ENCODE results near the gene CNTN4.

Gene CNTN4

DNA sequence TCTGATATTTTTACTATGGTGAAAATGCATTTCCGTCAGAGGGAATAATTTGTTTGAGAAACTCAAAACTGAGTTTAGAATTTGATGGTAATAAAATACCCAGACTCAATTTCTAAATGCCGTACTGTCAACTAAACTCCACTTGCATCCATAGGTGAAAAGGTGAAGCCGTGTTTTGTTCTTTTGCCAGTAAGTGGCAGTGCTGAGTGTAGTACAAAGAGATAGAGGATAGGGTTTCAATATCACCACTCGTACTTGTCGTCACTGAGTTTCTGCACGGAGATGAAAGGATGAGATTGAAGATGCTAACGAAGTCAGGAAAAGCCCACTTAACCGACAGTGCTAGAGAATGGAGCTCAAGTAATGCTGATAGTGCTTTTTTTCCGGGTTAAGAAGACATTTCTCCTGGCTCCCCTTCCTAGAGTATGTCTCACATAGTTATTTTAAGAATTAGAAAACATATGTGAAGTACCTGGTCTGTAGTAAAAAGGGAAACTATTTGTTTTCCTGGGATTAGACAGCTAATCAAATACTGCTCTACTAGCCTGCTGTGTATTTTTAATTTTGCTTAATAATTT is 666.4 kb downstream of the CNTN4 start:
- peak; percentile 13 for DNase-seq (ENCODE audit: extremely low read depth, insufficient read length)
- TF ChIP-seq, protein P1, sequence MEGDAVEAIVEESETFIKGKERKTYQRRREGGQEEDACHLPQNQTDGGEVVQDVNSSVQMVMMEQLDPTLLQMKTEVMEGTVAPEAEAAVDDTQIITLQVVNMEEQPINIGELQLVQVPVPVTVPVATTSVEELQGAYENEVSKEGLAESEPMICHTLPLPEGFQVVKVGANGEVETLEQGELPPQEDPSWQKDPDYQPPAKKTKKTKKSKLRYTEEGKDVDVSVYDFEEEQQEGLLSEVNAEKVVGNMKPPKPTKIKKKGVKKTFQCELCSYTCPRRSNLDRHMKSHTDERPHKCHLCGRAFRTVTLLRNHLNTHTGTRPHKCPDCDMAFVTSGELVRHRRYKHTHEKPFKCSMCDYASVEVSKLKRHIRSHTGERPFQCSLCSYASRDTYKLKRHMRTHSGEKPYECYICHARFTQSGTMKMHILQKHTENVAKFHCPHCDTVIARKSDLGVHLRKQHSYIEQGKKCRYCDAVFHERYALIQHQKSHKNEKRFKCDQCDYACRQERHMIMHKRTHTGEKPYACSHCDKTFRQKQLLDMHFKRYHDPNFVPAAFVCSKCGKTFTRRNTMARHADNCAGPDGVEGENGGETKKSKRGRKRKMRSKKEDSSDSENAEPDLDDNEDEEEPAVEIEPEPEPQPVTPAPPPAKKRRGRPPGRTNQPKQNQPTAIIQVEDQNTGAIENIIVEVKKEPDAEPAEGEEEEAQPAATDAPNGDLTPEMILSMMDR (IDR thresholded peaks at IDR 0.05; ENCODE audit: insufficient read depth, low read length, poor library complexity, severe bottlenecking): peak; percentile 53
- no peak overlapping the region for H3K4me3 ChIP-seq (replicated peaks; ENCODE audit: low read depth, low read length)
- H3K36me3 ChIP-seq (ENCODE audit: control insufficient read depth, insufficient read depth, low read length): no peaks in the 10 kb centered on the region
- no peaks in the 10 kb centered on the region for H3K27me3 ChIP-seq (replicated peaks; ENCODE audit: control insufficient read depth, insufficient read depth, low read length)

- TF ChIP-seq, protein P1 (IDR thresholded peaks at IDR 0.05; ENCODE audit: insufficient read depth, low read length, poor library complexity, severe bottlenecking): no peak
- Histone ChIP-seq H3K27me3 (replicated peaks; ENCODE audit: control insufficient read depth, insufficient read depth, low read length) (no peaks in the 10 kb centered on the region), H3K4me3 (replicated peaks; ENCODE audit: low read depth, low read length) (no peak overlapping the region), H3K36me3 (ENCODE audit: control insufficient read depth, insufficient read depth, low read length) (no peaks in the 10 kb centered on the region)
- DNase-seq (ENCODE audit: extremely low read depth, insufficient read length): no peak
These were observed 671.8 kb downstream of the CNTN4 start for GRCh38 chr3:2770451-2770850.

DNA sequence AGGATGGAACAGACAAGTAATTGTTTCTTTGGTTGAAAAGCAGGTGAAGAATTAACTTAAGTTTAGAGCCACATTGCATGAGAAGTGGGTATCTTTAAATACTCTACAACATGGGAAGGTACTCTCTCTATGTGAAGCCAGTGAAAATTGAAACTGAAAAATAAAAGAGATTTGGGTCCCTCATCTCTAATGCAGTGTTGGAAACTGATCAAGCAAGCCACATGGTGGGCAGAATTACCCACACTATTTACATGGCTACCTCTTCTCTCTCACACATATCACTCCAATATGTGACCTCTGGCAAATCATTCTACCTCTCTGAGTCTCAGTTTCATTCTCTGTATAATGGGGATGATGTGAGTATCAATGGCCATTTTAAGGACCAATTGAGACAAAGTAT is 672.5 kb downstream of the CNTN4 start:
- TF ChIP-seq, protein P1 (IDR thresholded peaks at IDR 0.05; ENCODE audit: insufficient read depth, low read length, poor library complexity, severe bottlenecking): no peak
- no peak overlapping the region for H3K4me3 ChIP-seq (replicated peaks; ENCODE audit: low read depth, low read length)
- H3K36me3 ChIP-seq (ENCODE audit: control insufficient read depth, insufficient read depth, low read length): no peaks in the 10 kb centered on the region
- no peak for DNase-seq (ENCODE audit: extremely low read depth, insufficient read length)
- no peaks in the 10 kb centered on the region for H3K27me3 ChIP-seq (replicated peaks; ENCODE audit: control insufficient read depth, insufficient read depth, low read length)

DNA sequence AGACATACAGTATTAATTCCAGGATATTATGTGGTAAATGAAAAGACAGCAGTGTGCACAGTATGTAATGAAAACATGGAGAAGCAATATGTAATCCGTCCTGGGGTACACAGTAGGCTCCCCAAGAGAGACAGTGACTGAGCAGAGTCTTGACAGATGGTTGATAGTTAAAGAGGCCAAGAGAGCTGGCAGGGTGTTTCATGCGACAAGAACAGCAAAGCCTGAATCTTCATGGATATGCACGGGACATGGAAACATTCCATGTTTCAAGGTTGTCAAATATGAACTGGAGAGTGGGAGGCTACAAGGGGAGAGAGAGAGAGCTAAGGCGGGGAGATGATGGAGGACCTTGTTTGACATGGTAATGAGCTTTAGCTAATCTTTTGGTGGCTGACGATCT is 673.1 kb downstream of the CNTN4 start:
- Histone ChIP-seq H3K36me3 (ENCODE audit: control insufficient read depth, insufficient read depth, low read length) (no peaks in the 10 kb centered on the region), H3K27me3 (replicated peaks; ENCODE audit: control insufficient read depth, insufficient read depth, low read length) (no peaks in the 10 kb centered on the region), H3K4me3 (replicated peaks; ENCODE audit: low read depth, low read length) (no peak overlapping the region)
- no peak for DNase-seq (ENCODE audit: extremely low read depth, insufficient read length)
- TF ChIP-seq, protein P1 (IDR thresholded peaks at IDR 0.05; ENCODE audit: insufficient read depth, low read length, poor library complexity, severe bottlenecking): no peak

GRCh38 chr3:2772803-2773202 is 674.1 kb downstream of the CNTN4 start:
- Histone ChIP-seq H3K4me3 (replicated peaks; ENCODE audit: low read depth, low read length) (no peak overlapping the region), H3K36me3 (ENCODE audit: control insufficient read depth, insufficient read depth, low read length) (no peaks in the 10 kb centered on the region), H3K27me3 (replicated peaks; ENCODE audit: control insufficient read depth, insufficient read depth, low read length) (no peaks in the 10 kb centered on the region)
- DNase-seq (ENCODE audit: extremely low read depth, insufficient read length): no peak
- TF ChIP-seq, protein P1 (IDR thresholded peaks at IDR 0.05; ENCODE audit: insufficient read depth, low read length, poor library complexity, severe bottlenecking): no peak

Measured in GM06990 (cell line).